PC-9 (cell line): ENCODE results near the gene PXDN.

Source experiments
- EZH2 ChIP-seq: fragments of 200-600 bp; sonication (generic); IDR thresholded peaks from 2 replicates; pipeline ENCODE4 v1.8.0; 2017; ENCODE audit warnings: antibody characterized with exemption, low read depth
- TF ChIP-seq, protein P1 (sequence below): fragments of 200-600 bp; sonication (generic); conservative IDR thresholded peaks from 2 replicates; pipeline ENCODE4 v1.6.1; 2017; ENCODE audit warnings: mixed run types, antibody characterized with exemption, mild to moderate bottlenecking, moderate library complexity

DNA sequence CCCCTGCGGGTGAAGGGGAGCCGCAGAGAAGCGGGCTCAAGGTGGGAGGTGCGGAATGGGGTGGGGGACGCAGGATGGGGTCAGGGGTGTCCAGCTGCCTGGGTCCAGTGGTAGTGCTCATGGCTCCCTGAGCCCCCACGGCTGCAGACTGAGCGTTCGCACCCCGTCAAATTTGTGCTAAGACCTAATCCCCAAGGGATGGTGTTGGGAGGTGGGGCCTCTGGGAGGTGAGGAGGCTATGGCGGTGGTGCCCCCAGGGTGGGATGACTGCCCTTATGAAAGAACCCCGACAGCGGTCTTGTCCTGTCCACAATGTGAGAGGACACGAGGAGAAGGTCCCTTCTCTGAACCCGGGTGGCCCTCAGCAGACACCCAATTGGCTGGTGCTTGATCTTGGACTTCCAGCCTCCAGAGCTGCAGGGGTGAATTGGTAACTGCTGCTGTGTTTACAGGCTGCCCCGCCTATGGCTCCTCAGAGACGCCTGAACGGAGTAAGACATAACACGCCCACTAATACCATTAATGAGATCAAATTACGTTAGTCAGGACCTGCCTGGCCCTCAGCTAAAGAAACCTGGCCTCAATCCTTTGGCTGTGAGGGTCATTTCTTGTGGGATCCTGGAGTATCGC is 42.6 kb downstream of the PXDN start:
- TF ChIP-seq, protein P1, sequence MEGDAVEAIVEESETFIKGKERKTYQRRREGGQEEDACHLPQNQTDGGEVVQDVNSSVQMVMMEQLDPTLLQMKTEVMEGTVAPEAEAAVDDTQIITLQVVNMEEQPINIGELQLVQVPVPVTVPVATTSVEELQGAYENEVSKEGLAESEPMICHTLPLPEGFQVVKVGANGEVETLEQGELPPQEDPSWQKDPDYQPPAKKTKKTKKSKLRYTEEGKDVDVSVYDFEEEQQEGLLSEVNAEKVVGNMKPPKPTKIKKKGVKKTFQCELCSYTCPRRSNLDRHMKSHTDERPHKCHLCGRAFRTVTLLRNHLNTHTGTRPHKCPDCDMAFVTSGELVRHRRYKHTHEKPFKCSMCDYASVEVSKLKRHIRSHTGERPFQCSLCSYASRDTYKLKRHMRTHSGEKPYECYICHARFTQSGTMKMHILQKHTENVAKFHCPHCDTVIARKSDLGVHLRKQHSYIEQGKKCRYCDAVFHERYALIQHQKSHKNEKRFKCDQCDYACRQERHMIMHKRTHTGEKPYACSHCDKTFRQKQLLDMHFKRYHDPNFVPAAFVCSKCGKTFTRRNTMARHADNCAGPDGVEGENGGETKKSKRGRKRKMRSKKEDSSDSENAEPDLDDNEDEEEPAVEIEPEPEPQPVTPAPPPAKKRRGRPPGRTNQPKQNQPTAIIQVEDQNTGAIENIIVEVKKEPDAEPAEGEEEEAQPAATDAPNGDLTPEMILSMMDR, result no peak
- TF ChIP-seq EZH2, result no peak
